ENCODE results near the gene TAS1R1. TPM values are rescaled to one million over a fixed set of nuclear protein-coding genes. Genes with fewer than 3 reads are reported as not detected.
"Not testable (repeated sequence)": the region's sequence is repeated elsewhere in the genome, so short reads cannot be mapped to it uniquely, and the experiment has no call there.

The TAS1R1 gene
- total RNA-seq, 6 experiments from 2014 or later, result 0.26 TPM; not detected in 5

DNA sequence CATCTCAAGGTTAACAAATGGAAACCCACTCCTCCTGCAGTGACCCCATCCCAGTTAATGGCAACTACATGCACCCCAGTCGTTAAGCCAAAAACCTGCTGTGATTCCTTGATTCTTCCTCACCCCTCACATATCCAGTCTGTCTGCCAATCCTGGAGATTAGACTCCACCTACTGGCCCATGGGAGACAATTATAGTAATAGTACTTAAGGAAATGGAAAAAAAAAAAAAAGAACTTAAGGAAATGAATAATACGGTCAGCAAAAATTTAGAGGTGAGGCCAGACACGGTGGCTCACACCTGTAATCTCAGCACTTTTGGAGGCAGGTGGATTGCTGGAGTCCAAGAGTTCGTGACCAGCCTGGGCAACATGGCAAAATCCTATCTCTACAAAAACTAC is 7.8 kb upstream of the TAS1R1 start:
- Histone ChIP-seq H3K4me1 (no peaks in the 10 kb centered on the region), H3K27ac (no peak overlapping the region), H3K36me3 (peaks cover 0 to 62% (median 18%) of the 10 kb centered on the region in 4 donors), H3K27me3 (no peaks in the 10 kb centered on the region), H3K9me3 (no peaks in the 10 kb centered on the region), H3K4me3 (no peak overlapping the region)
- no peak for TF ChIP-seq POLR2A (IDR thresholded peaks at IDR 0.05)
- TF ChIP-seq, protein P1, sequence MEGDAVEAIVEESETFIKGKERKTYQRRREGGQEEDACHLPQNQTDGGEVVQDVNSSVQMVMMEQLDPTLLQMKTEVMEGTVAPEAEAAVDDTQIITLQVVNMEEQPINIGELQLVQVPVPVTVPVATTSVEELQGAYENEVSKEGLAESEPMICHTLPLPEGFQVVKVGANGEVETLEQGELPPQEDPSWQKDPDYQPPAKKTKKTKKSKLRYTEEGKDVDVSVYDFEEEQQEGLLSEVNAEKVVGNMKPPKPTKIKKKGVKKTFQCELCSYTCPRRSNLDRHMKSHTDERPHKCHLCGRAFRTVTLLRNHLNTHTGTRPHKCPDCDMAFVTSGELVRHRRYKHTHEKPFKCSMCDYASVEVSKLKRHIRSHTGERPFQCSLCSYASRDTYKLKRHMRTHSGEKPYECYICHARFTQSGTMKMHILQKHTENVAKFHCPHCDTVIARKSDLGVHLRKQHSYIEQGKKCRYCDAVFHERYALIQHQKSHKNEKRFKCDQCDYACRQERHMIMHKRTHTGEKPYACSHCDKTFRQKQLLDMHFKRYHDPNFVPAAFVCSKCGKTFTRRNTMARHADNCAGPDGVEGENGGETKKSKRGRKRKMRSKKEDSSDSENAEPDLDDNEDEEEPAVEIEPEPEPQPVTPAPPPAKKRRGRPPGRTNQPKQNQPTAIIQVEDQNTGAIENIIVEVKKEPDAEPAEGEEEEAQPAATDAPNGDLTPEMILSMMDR (IDR thresholded peaks at IDR 0.05), result no peak
- WGBS (ENCODE audit: insufficient coverage, low coverage, low lambda C conversion rate, missing lambda C conversion rate), result 57% methylated on average over 4 of the region's 4 CpGs
- intact Hi-C loops (cut with DNase I), result no loop called here
- ATAC-seq, result peak in 1 of 4 donors; percentile 27
- no peak for DNase-seq

DNA sequence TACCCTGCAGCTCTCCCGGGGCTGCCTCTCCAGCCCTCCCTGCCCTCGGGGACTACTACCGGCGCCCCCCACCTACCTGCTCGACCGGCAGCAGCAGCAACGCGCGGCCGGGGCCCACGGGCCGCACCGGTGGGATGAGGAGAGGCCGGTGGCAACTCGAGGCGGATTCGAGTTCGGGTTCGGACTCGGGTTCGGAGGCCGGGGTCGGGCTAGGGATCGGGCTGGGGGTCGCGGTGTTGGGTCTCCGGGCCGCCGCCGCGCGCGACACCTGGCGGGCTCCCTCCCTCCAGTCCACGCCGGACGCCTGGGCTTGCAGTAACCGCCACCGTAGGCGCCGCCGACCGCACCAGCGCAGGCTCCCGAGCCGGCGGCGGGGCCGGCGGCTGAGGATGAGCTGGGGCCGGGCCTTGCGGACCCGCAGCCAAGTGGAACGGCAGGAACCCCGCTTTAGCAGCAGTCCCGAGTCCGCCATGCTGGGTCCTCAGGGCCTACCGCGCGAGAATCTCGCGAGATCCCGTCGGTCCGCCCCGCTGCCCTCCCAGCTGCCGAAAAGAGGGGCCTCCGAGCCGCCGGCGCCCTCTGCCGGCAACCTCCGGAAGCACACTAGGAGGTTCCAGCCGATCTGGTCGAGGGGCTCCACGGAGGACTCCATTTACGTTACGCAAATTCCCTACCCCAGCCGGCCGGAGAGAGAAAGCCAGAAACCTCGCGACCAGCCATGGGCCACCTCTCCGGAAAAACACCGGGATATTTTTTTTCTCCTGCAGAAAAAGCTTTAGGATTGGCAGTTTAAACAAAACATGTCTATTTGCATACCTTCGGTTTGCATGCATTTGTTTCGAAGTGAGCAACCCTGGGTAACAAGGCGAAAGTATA is 838 bp upstream of the TAS1R1 start, which contains the start of gene NOL9:
TSS of gene NOL9 (minus strand) at position 483 of the 876 bp plus-strand sequence. CDS start at position 472, 11 bp downstream.
- intact Hi-C loops (cut with DNase I), result no loop called here
- 4% methylated on average over 28 of the region's 87 CpGs for WGBS (ENCODE audit: insufficient coverage, low coverage, low lambda C conversion rate, missing lambda C conversion rate)
- DNase-seq, result peak; percentile 94 to 96 (median 94)
- ATAC-seq, result peak; percentile 98 to 100 (median 100)
- Histone ChIP-seq H3K36me3 (peaks cover 0 to 18% (median 3%) of the 10 kb centered on the region in 4 donors), H3K27ac (peak within 1 kb of the TSS; percentile 66 to 76 (median 67)), H3K4me3 (peak within 1 kb of the TSS; percentile 92 to 98 (median 98)), H3K27me3 (no peaks in the 10 kb centered on the region), H3K9me3 (no peaks in the 10 kb centered on the region), H3K4me1 (peaks cover 0 to 11% (median 5%) of the 10 kb centered on the region in 4 donors)
- TF ChIP-seq, protein P1 (IDR thresholded peaks at IDR 0.05), result peak; percentile 95 to 98 (median 96)
- TF ChIP-seq POLR2A (IDR thresholded peaks at IDR 0.05), result peak; percentile 63

DNA sequence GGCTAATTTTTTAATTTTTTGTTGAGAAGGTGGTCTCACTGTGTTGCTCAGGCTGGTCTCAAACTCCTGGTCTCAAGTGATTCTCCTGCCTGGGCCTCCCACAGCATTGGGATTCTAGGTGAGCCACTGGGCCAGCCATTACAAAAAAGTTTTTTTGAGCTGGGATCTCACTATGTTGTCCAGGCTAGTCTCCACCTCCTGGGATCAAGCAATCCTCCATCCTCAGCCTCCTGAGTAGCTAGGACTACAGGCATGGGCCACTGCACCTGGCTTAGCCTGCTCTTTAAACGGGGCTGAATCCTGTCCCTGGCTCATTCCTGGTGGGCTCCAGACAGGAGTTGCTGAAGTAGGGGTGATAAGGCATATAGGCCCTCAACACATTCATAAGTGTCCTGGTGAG is 2.5 kb downstream of the TAS1R1 start:
- DNase-seq (no peak), ATAC-seq (no peak)
- Histone ChIP-seq H3K36me3 (no peaks in the 10 kb centered on the region), H3K4me1 (peaks cover 0 to 11% (median 4%) of the 10 kb centered on the region in 4 donors), H3K4me3 (no peak overlapping the region), H3K27me3 (no peaks in the 10 kb centered on the region), H3K27ac (no peak overlapping the region), H3K9me3 (no peaks in the 10 kb centered on the region)
- no peak for TF ChIP-seq POLR2A (IDR thresholded peaks at IDR 0.05)
- TF ChIP-seq, protein P1 (IDR thresholded peaks at IDR 0.05), result no peak
- WGBS (ENCODE audit: insufficient coverage, low coverage, low lambda C conversion rate, missing lambda C conversion rate), result 80% methylated on average over 1 of the region's 1 CpG
- intact Hi-C loops (cut with DNase I), result no loop called here

DNA sequence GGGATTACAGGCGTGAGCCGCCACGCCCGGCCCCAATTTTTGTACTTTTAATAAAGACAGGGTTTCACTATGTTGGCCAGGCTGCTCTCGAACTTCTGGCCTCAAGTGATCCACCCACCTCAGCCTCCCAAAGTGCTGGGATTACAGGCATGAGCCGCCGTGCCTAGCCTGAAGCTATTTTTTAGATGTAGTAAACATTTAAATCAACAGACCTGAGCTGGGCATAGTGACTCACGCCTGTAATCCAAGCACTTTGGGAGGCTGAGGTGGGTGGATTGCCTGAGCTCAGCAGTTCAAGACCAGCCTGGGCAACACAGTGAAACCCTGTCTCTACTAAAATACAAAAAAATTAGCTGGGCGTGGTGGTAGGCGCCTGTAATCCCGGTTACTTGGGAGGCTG is 4.1 kb downstream of the TAS1R1 start:
- intact Hi-C loops (cut with DNase I); H3K4me3 ChIP-seq; H3K27ac ChIP-seq; H3K27me3 ChIP-seq; H3K9me3 ChIP-seq; H3K4me1 ChIP-seq; H3K36me3 ChIP-seq; DNase-seq; ATAC-seq: not testable (repeated sequence)
- WGBS (ENCODE audit: insufficient coverage, low coverage, low lambda C conversion rate, missing lambda C conversion rate), result 87% methylated on average over 11 of the region's 11 CpGs

DNA sequence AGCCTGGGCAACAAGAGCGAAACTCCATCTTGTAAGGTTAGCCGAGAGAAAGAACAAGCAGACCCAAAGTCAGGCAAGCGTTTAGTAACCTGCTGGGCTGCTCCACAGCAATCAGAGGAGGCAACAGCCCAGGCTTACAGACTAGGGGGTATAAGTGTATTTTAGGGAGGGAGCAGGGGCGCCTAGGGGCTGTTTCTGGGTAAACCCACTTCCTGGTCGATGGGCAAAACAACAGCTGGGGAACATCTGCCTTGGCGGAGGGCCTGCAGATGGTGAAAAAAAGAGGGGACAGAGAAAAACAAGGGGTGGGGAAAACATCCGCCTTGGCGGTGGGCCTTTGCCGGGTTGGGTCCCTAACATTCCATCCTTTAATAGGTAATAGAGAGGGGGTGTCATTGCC is 5.2 kb downstream of the TAS1R1 start:
- no peaks in the 10 kb centered on the region for H3K9me3 ChIP-seq
- H3K36me3 ChIP-seq, result no peaks in the 10 kb centered on the region
- 69% methylated on average over 9 of the region's 9 CpGs for WGBS (ENCODE audit: insufficient coverage, low coverage, low lambda C conversion rate, missing lambda C conversion rate)
- H3K4me1 ChIP-seq, result no peaks in the 10 kb centered on the region
- ATAC-seq, result no peak
- H3K27me3 ChIP-seq, result no peaks in the 10 kb centered on the region
- no peak overlapping the region for H3K4me3 ChIP-seq
- DNase-seq, result no peak
- TF ChIP-seq POLR2A (IDR thresholded peaks at IDR 0.05), result no peak
- TF ChIP-seq, protein P1 (IDR thresholded peaks at IDR 0.05), result no peak
- H3K27ac ChIP-seq, result no peak overlapping the region
- intact Hi-C loops (cut with DNase I), result no loop called here

Data from right lobe of liver (tissue), 6 donors.